Amniotic epithelial cell (primary cell): ENCODE measurements around the gene ZBTB20.

Experiments used
- DNase-seq: peaks from one replicate; pipeline ENCODE4 v3.0.0-alpha.2; 2010; ENCODE audit warnings: low read depth

ZBTB20 gene

GRCh38 chr3:114904633-114905032, 242.5 kb downstream of the ZBTB20 start:
- DNase-seq: no peak

GRCh38 chr3:114903213-114903612, 243.9 kb downstream of the ZBTB20 start:
- peak; percentile 10 for DNase-seq

- DNase-seq: peak; percentile 2
Measured at GRCh38 chr3:114902691-114903101, 244.4 kb downstream of the ZBTB20 start.

GRCh38 chr3:114900908-114901307, 246.2 kb downstream of the ZBTB20 start:
- peak; percentile 10 for DNase-seq

- DNase-seq: peak; percentile 2
Measured at GRCh38 chr3:114899186-114899931, 247.7 kb downstream of the ZBTB20 start.

GRCh38 chr3:114896978-114897377, 250.1 kb downstream of the ZBTB20 start:
- DNase-seq: no peak

- no peak for DNase-seq
Measured at GRCh38 chr3:114893361-114893760, 253.7 kb downstream of the ZBTB20 start.

GRCh38 chr3:114892880-114893279, 254.2 kb downstream of the ZBTB20 start:
- DNase-seq: no peak

- DNase-seq: no peak
Measured at GRCh38 chr3:114892131-114892879, 254.8 kb downstream of the ZBTB20 start.

- DNase-seq: no peak
Measured at GRCh38 chr3:114887806-114888205, 259.3 kb downstream of the ZBTB20 start.

- no peak for DNase-seq
Measured at GRCh38 chr3:114886905-114887304, 260.2 kb downstream of the ZBTB20 start.

- DNase-seq: no peak
Measured at GRCh38 chr3:114884213-114884923, 262.7 kb downstream of the ZBTB20 start.

GRCh38 chr3:114880078-114880477, 267.0 kb downstream of the ZBTB20 start:
- DNase-seq: no peak

- DNase-seq: peak; percentile 83
Measured at GRCh38 chr3:114879059-114880031, 267.7 kb downstream of the ZBTB20 start.

GRCh38 chr3:114878114-114878839, 268.8 kb downstream of the ZBTB20 start:
- DNase-seq: peak; percentile 60

GRCh38 chr3:114877378-114878113, 269.5 kb downstream of the ZBTB20 start:
- DNase-seq: no peak

GRCh38 chr3:114874522-114874971, 272.5 kb downstream of the ZBTB20 start:
- no peak for DNase-seq

GRCh38 chr3:114873591-114873990, 273.5 kb downstream of the ZBTB20 start:
- DNase-seq: no peak

GRCh38 chr3:114872588-114872987, 274.5 kb downstream of the ZBTB20 start:
- DNase-seq: no peak

GRCh38 chr3:114872050-114872449, 275.0 kb downstream of the ZBTB20 start:
- peak; percentile 90 for DNase-seq
